ENCODE data around the gene FGF12.

- TF ChIP-seq CTCF (IDR thresholded peaks at IDR 0.05 in 8 of 11, conservative IDR thresholded peaks at IDR 0.05 in 3 of 11) (no peak), POLR2A (IDR thresholded peaks at IDR 0.05) (no peak), POLR2AphosphoS5 (IDR thresholded peaks at IDR 0.05) (no peak)
These were observed 105.4 kb downstream of the FGF12 start for GRCh38 chr3:192621909-192622308.
